HG03060 (cell line): ENCODE measurements around the gene RAB3B.
"Not testable (repeated sequence)": the region's sequence is repeated elsewhere in the genome, so short reads cannot be mapped to it uniquely, and the experiment has no call there.

ENCODE experiments used
- ATAC-seq: cut with Tn5 transposase; IDR thresholded peaks from one replicate; pipeline ENCODE4 v1.9.1; 2021; ENCODE audit warnings: low read depth, moderate number of reproducible peaks; ENCODE audit not compliant: unreplicated experiment

Gene RAB3B, protein sequence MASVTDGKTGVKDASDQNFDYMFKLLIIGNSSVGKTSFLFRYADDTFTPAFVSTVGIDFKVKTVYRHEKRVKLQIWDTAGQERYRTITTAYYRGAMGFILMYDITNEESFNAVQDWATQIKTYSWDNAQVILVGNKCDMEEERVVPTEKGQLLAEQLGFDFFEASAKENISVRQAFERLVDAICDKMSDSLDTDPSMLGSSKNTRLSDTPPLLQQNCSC

DNA sequence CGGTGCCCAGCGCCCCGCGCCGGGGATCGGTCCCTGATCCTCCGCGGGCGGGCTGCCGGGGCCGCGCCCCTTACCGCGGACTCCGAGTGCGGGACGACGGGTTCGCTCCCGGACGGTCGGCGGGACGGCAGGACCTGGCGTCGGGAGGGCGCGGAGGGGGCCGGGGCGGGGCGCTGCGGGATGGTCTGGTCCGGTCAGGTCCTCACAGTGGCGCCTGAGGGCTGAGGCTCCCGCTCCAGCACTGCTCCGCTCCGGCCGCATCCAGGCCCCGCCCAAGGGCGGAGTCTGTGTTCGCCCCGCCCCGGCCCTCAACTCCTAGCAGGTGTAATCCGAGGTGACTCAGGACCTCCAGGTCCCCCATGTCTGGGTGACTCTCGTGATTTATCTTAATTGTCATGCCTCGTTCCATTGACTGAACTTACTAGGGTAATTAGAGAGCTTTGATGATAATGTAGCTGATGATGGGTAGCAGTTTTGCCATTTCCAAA is at the start of gene RAB3B:
Gene RAB3B, minus strand, starts transcription at position 223 of the 488 bp plus-strand sequence. CDS start 13,583 bp downstream, outside the sequence.
- no peak for ATAC-seq

- ATAC-seq: no peak
These were observed 47.4 kb upstream of the RAB3B start for GRCh38 chr1:52037909-52038308.

- no peak for ATAC-seq
These were observed 46.9 kb upstream of the RAB3B start for GRCh38 chr1:52037402-52037814.

DNA sequence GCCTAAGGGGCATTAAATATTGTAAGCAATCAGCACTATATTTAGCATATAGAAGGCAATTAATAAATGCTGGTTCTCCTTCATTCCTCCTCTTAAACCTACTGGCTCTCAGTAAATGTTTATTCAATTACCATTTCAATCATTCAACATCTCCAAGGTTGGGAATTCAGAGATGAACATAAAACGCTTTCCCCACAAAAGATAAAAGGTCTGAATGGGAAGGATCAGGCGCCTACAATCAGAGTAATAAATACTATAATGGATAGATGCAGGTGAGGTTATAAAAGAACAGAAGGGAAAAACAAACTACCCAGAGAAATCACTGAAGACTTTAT is 43.5 kb upstream of the RAB3B start:
- ATAC-seq: no peak

DNA sequence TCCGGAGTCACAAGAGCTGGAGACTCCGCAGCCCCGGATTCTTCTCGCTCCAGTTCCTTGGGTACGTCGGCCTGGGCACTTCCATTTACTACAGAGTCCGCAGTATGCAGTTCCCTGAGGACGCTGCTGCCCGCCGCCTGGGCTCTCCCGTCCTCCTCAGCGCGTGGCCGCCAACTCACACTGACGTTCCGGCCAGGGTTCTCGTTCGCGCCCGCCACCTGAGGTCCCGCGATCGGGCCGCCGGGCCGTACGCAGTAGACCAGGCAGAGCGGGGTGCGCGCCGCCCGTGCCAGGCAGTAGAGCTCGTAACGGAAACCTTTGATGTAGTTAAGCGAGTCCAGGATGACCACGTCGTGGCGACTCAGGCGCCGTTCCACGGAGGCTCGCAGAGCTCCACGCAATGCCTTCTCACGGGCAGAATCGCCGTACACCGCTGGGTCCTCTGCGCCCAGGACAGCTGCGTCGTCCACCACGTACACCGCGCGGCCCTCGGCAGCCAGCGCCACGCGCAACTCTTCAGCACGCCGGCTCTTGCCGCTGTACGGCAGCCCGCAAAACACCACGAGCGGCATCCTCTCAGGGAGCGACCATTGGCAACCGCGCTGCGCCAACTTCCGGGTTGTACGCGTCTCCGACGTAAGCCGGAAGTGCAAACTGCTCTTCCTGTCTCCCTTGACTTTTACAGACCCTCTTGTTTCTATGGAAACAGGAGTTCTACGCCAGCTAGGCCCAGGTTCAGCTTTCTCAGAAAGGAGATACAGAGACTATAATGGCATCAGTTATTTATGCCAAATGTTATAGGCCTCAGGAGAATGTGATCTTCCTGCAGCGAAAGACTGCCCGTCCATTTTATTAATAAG is 42.9 kb upstream of the RAB3B start, which contains the start of gene KTI12:
Gene KTI12, minus strand, starts transcription at position 621 of the 860 bp plus-strand sequence. Its CDS starts 49 bp downstream, at position 572.
- peak; percentile 69 for ATAC-seq

DNA sequence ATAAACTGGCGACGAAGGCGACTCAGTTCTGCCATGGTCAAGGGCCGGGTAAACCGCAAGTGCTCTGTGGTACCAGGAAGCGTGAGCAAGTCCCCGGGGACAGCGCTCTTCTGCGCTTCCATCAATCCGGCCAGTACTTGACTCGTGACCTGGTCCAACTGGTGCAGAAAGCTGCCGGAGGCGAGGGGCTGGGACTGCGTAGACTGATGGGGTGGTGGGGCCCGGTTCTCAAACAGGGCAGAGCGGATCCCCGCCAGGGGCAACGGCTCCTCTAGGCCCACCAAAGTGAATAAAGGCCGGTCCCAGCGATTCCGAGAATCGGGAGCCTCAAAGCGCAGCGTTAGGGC is 42.3 kb upstream of the RAB3B start:
- no peak for ATAC-seq

GRCh38 chr1:52032124-52032784 is 41.8 kb upstream of the RAB3B start:
- no peak for ATAC-seq

DNA sequence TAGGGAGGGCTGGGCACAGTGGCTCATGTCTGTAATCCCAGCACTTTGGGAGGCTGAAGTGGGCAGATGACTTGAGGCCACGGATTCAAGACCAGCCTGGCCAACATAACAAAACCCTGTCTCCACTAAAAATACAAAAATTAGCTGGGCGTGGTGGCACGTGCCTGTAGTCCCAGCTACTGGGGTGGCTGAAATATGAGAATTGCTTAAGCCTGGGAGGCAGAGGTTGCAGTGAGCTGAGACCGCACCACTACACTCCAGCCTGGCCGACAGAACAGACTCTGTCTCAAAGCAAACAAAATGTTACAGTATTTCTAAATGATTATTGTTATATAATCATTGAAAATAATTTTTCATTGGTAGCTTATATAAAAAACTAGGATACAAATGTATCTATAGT is 38.3 kb upstream of the RAB3B start:
- not testable (repeated sequence) for ATAC-seq

GRCh38 chr1:52028328-52028727 is 37.8 kb upstream of the RAB3B start:
- no peak for ATAC-seq

DNA sequence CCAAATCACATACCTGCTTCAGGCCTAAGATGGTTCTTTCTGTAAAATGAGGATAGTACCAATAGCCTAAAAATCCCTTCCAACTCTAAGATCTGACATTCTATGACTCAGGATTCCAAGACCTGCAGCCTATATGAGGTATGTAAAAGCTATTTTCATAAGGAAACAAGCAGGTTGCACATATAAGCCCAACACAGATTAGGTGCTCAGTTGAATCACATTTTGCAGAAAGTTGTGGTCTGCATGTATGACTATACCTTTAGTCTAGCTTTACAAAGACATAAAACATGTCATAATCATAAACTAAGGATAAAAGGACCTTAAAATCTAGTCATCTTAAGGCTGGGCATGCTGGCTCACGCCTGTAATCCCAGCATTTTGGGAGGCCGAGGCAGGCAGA is 35.8 kb upstream of the RAB3B start:
- ATAC-seq: no peak

DNA sequence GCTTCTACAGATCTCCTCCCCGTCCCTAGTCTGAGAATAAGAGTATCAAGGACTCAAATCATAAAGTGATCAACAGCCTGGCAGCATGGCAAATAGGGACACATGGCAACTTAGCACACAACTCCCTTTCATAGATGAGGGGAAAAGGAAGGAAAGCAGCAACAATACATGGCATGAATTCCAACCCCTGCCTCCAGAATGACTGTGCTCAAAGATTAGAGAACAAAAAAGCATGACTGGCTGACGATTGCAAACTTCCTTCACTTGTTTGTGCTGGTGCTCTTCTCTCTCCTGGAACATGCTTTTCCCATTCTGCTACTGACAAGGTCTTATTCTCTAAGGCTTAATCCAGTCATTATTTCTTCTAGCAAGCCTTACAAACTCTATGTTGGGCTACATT is 31.6 kb upstream of the RAB3B start:
- ATAC-seq: no peak

DNA sequence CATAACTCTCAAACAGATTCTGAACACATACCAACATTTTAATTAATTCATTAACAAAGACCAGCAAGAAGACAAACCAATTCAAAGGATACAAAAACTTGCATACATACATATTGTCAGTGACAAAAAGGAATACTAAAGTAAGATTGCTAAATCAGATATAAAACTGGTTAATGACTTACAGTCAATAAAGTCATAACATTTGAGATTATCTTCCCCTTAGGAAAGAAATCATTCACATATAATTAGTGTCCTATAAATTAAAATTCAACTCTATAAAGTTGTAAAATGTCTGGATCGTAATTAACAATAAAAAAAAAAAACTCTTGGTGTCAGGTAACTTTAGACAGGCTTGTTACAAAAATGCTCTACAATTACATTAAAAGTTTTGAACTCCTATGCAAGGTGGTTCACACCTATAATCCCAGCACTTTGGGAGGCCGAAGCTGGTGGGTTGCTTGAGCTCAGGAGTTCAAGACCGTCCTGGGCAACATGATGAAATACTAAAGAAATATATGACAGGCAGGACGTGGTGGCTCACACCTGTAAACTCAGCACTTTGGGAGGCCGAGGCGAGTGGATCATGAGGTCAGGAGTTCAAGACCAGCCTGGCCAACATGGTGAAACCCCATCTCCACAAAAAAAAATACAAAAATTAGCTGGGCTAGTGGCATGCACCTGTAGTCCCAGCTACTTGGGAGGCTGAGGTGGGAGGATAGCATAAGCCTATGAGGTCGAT is 17.7 kb upstream of the RAB3B start:
- ATAC-seq: no peak

GRCh38 chr1:52007215-52008002 is 16.9 kb upstream of the RAB3B start:
- no peak for ATAC-seq

DNA sequence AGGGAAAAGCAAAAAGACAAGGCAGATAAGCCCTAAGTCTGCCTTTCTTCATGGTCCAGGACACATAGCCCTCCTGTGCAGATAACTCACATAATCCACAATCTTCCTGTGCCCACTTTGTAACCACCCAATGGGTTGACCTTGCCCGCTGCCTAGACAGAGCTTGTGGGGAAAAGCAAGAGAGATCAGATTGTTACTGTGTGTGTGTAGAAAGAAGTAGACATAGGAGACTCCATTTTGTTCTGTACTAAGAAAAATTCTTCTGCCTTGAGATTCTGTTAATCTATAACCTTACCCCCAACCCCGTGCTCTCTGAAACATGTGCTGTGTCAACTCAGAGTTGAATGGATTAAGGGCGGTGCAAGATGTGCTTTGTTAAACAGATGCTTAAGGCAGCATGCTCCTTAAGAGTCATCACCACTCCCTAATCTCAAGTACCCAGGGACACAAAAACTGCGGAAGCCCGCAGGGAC is 15.6 kb upstream of the RAB3B start:
- ATAC-seq: not testable (repeated sequence)

DNA sequence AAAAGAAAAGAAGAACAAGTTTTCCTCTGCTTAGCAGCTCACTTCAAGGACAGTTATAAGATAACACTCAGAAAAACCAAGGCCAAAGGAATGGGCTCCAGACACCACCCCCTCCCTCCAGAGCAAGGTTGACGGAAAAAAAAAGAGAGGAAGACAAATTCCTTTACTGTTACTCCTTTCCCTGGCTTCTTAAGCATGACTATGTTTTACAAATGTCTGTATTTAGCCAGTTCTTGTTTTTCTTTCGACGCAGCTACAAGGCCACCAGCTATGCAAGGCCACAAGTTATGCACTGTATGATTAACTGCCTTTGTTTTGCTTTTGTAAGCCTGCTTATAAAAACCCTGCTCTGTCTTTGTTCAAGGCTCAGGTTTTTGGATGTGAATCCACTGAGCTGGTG is 15.0 kb upstream of the RAB3B start:
- ATAC-seq: not testable (repeated sequence)

GRCh38 chr1:52003877-52004276 is 13.4 kb upstream of the RAB3B start:
- no peak for ATAC-seq

- peak; percentile 57 for ATAC-seq
These were observed 11.8 kb upstream of the RAB3B start for GRCh38 chr1:52002038-52002917.

DNA sequence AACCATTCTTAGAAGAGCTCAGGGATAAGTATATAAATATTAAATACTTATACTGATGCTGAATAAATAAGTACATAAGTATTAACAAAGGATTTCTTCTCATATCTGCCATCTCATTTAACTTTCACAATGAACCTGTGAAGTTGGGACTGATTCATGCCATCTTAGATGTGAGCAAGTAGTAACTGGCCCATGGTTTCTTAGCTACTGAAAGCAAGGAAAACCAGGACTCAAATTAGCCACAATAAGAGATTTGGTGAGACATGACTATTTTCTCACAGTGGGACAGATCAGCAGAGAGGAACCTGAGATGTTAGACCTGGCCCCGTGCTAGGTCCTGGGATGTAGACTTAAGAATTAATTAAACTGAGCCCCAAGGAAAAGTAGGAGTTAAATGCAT is 8.2 kb upstream of the RAB3B start:
- no peak for ATAC-seq

DNA sequence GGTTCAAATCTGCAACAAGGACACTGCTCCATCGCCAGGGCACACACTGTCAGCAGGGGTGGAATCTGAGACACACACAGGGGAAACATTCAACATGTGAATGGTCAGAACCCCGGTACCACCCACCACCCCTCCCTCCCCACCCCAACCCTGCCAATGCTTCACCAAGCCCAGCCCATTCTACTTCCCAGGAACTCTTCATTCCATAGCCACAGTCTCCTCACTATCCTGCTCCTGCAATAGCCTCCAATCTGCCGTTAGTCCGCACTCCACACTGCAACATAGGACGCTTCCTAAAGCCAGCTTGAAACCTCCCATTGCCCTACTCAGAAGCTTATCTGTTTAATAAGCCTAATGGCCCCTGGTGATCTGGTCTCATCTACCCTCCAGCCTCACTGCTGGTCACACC is 7.5 kb upstream of the RAB3B start:
- no peak for ATAC-seq
